ENCODE results near the gene PPP6R2. TPM values are rescaled to one million over a fixed set of nuclear protein-coding genes. Genes with fewer than 3 reads are reported as not detected.

Gene PPP6R2
- total and polyA plus RNA-seq, 2 donors (not counting 3 experiments of a cell fraction or from before 2014, with no cell fraction given): 38.6 to 54.6 TPM

DNA sequence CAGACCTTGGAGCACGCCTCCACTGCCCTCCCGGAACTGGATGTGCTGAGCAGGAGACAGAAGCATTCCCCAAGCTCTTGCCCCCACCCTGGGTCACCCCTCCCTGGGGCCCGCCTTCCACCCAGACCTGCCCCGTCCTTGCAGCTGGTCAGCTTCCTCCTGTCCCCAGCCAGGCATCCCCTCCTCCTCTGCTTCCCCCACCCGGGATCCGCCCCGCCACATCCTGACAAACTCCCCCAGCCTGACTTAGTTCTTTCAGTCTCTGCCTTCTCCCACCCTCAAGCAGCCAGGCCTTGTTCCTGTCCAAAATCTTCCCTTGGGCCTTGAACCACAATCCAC is 34.6 kb upstream of the PPP6R2 start:
- intact Hi-C loops (cut with micrococcal nuclease): loop anchor here (2.0 to 5.0 kb wide), 2 partner anchors 18 to 34 kb away; partner anchors contain the start of genes DENND6B and PPP6R2
- no peaks in the 10 kb centered on the region for H3K9me1 ChIP-seq (replicated peaks; ENCODE audit: control insufficient read depth, extremely low read depth, insufficient read depth, low read length)
- no peaks in the 10 kb centered on the region for H3K9me3 ChIP-seq (replicated peaks; ENCODE audit: control insufficient read depth, insufficient read depth, low read length)
- no peak overlapping the region for H3K4me2 ChIP-seq (ENCODE audit: insufficient read depth, low read length)
- H3K9ac ChIP-seq (replicated peaks; ENCODE audit: extremely low read depth, insufficient read depth, low read length): no peak overlapping the region
- dilution Hi-C loops (cut with MboI; ENCODE audit: extremely low pct_ligation_motif_present, low sequenced_read_pairs): no loop called here
- no TSS peak for BruUV-seq (replicated peaks)
- H2AFZ ChIP-seq (ENCODE audit: low read depth, low read length): no peak overlapping the region
- no peak overlapping the region for H3K27ac ChIP-seq (ENCODE audit: insufficient read depth, low read depth, low read length)
- TF ChIP-seq JUN (IDR thresholded peaks at IDR 0.05; ENCODE audit: borderline replicate concordance, insufficient read depth, insufficient read length, low read depth): no peak
- no peak for TF ChIP-seq GATA2 (IDR thresholded peaks at IDR 0.05; ENCODE audit: insufficient read depth, insufficient read length, low read depth, low read length)
- TF ChIP-seq MYC (IDR thresholded peaks at IDR 0.05; ENCODE audit: low read depth, low read length): no peak
- no peak for TF ChIP-seq MAX (IDR thresholded peaks at IDR 0.05; ENCODE audit: insufficient read depth, insufficient read length)
- no peak for TF ChIP-seq POLR2AphosphoS5 (IDR thresholded peaks at IDR 0.05; ENCODE audit: insufficient read depth, low read depth, low read length)
- no peak for TF ChIP-seq EZH2 (IDR thresholded peaks at IDR 0.05; ENCODE audit: borderline replicate concordance, low read depth, low read length, severe bottlenecking)
- TF ChIP-seq CTCF (IDR thresholded peaks at IDR 0.05; ENCODE audit: extremely low read depth in 1 of 2, insufficient read depth in 1 of 2, low read depth in 1 of 2, low read length in 2 of 2): no peak
- no peak for TF ChIP-seq FOS (IDR thresholded peaks at IDR 0.05; ENCODE audit: borderline replicate concordance, insufficient read depth, low read length)
- TF ChIP-seq POLR2A (IDR thresholded peaks at IDR 0.05; ENCODE audit: low read depth, low read length): no peak
- FAIRE-seq (peak; percentile 77), DNase-seq (ENCODE audit: low read depth, low spot score) (no peak)
- H3K36me3 ChIP-seq (ENCODE audit: control insufficient read depth in 2 of 2, extremely low read depth in 1 of 2, insufficient read depth in 2 of 2, low read length in 2 of 2): peaks cover 0 to 2% of the 10 kb centered on the region in 2 experiments
- CTCF ChIA-PET: interaction anchor here (2.6 to 3.8 kb wide), 2 partner anchors 13 to 33 kb away, joined by 11 to 16 read pairs; no protein-coding TSS in a partner anchor
- H3K4me1 ChIP-seq (ENCODE audit: control insufficient read depth, extremely low read depth, insufficient read depth, low read length): peaks cover 27% of the 10 kb centered on the region
- H3K79me2 ChIP-seq (ENCODE audit: control insufficient read depth, insufficient read depth, low read length): peaks cover 30% of the 10 kb centered on the region
- POLR2A ChIA-PET: no interaction called here
- H3K27me3 ChIP-seq (ENCODE audit: control insufficient read depth in 2 of 2, insufficient read depth in 2 of 2, low read length in 2 of 2): no peaks in the 10 kb centered on the region
- no peaks in the 10 kb centered on the region for H4K20me1 ChIP-seq (replicated peaks; ENCODE audit: control insufficient read depth, extremely low read depth, insufficient read depth, low read length)
- no peak overlapping the region for H3K4me3 ChIP-seq (replicated peaks in 1 of 3; ENCODE audit: insufficient read depth in 1 of 3, low read depth in 1 of 3, low read length in 3 of 3)
